Hippocampal formation (tissue), 2 donors: ENCODE data around the gene EPHA6.

Experiments
- DNase-seq, 2 donors: peaks; one replicate each; lab custom pipeline; 2025; lab: John Stamatoyannopoulos, UW

The EPHA6 gene

GRCh38 chr3:97277708-97278107, 463.3 kb downstream of the EPHA6 start:
- no peak for DNase-seq

DNA sequence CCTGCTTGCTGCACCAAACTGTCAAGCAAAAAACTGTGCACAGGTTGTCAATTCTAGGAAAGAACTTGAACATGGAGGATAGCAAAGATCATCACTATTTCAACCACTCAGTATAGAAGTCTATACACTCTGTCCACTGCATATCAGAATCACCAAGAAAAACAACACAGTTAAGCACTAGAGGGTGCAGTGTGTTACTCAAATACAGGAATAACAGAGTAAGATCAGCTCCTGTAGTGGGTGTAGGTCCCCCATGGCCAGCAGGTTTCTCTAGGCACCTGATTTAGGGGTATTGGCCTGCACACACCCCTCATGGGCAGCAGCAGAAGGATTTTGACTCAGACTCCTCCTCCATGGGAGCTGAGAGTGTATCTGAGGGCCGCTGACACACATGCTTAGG, 464.1 kb downstream of the EPHA6 start:
- no peak for DNase-seq

DNA sequence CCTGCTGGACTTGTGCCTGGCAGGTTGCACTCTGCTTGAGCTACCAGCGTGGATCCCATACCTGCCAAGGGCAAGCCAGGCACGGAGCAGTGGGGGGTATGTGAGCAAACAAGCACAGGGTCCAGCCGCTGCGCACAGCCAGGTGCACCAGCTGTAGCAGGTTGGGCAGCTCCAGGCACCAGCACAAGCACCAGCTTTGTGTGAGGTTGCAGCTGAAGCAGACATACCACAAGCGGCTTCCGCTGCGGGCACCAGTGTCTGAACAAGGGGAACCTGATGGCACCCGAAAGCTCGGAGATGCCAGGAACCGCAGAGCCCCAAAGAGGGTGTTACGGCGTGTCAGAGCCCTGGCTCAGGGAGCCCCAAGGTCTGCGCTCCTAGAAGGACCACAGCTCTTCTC, 477.5 kb downstream of the EPHA6 start:
- DNase-seq, result no peak

GRCh38 chr3:97293596-97294131, 479.3 kb downstream of the EPHA6 start:
- no peak for DNase-seq

DNA sequence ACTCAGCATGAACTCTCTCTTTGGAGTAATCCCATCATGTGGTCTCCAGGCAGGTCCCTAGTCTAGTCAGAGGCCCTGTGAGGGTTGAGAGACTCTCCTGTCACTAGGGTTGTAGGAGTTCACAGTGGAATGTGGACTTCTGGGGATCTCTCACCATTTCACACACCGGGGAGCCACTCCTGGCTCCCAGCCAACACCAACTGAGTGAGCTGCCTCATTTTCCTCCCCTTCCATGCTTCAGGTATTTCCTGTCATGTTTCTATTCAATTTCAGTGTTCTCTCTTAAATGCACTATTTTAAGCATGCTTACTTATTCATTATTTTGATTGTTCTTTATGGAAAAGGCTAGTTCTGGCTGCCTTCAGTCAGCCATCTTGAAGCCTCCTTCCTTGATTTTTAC, 482.6 kb downstream of the EPHA6 start:
- DNase-seq, result no peak

DNA sequence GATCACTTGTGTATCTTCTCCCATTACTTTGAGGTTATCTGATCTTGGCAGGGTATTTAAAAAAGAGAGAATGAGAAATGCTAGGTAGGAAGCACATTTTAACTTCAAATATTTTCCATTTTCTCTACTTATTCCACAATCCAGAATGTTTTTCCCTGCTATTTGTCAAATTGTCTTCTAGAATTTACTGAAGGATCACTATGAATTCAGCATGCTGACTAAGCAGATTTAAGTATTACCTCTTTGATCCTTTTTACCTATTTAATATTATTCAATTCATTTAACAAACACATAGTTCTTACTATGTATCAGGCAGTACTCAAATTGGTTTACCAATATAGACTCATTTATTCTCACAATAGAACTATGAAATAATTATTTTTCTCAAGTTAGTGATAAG, 486.7 kb downstream of the EPHA6 start:
- DNase-seq, result no peak

DNA sequence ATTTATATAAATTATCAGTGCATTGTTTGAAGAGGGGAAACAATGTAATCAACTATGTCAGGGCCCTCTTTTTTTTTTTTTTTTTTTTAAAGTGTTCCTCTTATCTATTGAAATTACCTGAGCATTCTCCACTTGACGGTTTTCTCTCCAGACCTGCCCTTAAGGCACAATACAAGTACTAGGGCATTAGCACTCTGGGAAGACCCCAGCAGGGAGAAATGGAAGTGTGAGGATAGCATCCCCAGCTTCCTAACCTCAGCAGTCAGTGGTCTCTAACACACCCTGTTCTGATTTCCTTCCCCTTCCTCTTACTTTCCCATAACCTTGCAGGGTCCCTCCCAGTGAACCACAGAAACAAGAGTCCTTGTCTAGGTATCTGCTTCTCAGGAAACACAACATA, 491.8 kb downstream of the EPHA6 start:
- DNase-seq, result no peak

DNA sequence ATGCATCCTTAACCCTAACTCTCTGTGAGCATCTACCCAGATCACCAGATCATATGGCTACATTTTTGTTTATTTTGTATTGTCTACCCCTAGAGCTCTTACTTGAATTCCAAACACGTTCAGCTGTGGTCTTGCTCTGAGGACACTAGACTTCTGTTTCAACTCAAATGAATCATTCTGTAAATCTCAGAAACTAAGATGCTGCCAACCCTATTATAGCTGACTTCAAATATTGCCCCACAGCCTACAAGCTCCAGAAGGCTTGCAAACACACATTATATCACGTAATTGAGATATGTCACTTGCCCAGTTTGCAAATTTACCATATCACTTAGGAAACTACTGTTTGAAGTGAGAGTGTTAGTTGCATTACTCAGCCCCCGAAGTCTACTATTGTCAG, 524.0 kb downstream of the EPHA6 start:
- no peak for DNase-seq

DNA sequence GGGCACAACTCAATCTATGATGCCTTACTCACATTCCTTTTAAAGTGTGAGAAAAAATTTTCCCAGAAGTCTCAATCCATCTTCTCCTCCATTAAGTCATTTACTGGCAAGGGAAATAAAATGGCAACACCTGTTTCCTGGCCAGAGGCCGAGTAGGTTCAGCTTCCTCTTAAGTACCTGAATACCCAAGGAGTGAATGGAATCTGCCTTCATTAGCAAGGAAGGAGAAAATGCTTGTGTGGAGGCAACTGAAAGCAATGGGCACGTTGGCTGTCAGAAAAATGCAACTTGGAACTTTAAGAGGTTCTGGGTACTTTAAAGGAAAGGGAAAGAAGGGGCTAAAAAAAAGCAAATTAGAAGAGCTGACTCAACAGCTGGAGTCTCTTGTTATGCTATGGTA, 526.5 kb downstream of the EPHA6 start:
- no peak for DNase-seq

- no peak for DNase-seq
These were observed 533.4 kb downstream of the EPHA6 start for GRCh38 chr3:97347780-97348179.

GRCh38 chr3:97350971-97351370, 536.6 kb downstream of the EPHA6 start:
- no peak for DNase-seq

- DNase-seq, result no peak
These were observed 538.8 kb downstream of the EPHA6 start for GRCh38 chr3:97353176-97353575.

- DNase-seq, result no peak
These were observed 545.6 kb downstream of the EPHA6 start for GRCh38 chr3:97359977-97360376.

GRCh38 chr3:97360804-97361203, 546.4 kb downstream of the EPHA6 start:
- DNase-seq, result no peak

DNA sequence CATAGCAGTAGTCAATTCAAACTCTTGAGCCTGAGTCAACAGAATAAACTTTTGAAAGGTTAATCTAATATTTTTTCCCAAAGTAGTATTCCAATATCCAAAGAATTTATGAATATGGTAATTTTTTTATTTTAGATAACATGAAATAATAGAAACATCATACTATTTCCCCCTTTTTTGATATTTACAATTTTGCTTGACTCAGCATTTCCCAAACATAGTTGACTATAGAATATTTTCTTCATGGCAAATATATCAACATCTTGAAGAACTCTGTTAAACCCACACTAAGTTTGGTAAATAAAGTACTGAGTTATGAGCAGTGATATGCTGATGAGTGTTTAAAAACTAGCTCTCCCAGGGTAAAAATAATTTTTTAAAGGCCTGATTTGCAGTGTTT, 570.2 kb downstream of the EPHA6 start:
- DNase-seq, result no peak

GRCh38 chr3:97388774-97389173, 574.4 kb downstream of the EPHA6 start:
- no peak for DNase-seq

DNA sequence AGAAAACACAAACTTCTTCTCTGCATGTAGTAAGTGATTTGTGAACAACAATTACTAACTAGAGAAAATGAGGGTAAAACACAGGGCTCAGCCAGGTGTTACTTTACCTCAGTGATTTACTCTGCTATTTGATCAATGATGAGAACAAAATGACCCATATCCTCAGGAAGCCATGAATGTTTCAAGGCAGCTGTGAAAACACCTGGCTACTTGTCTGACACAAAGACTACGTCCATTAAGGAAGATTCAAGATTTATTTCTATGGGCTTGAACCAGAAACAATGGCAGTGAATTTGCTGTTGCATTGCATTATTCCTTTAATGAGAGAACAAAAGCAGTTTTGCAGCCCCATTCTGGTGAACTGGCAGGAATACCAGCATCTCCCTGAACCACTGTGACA, 575.5 kb downstream of the EPHA6 start:
- DNase-seq, result no peak

GRCh38 chr3:97391167-97391566, 576.8 kb downstream of the EPHA6 start:
- no peak for DNase-seq

GRCh38 chr3:97409612-97410011, 595.2 kb downstream of the EPHA6 start:
- no peak for DNase-seq

DNA sequence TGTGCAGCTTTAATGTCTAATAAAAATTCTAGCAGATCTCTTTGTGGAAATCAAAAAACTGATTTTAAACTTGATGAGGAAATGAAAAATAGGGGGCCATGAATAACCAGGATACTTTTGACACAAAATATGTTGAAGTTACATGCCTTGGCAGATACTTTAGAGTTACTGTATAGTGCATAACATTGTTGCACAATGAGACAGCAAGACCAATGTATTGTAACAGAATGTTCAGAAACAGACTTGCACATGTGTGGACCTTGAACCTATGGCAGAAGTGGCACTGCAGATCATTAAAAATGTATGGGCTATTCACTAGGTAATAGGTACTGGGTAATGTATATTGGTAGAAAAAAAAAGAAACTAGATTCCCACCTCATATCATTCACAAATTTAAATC, 607.2 kb downstream of the EPHA6 start:
- no peak for DNase-seq

DNA sequence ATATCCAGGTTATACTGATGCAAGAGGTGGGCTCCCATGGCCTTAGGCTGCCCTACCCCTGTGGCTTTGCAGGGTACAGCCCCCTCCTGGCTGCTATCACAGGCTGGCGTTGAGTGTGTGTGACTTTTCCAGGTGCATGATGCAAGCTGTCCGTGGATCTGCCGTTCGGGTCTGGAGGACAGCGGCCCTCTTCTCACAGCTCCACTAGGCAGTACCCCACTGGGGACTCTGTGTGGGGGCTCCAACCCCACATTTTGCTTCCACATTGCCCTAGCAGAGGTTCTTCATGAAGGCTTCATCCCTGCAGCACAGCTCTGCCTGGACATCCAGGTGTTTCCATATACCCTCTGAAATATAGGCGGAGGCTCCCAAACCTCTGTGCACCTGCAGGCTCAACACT, 610.6 kb downstream of the EPHA6 start:
- no peak for DNase-seq

GRCh38 chr3:97430601-97431000, 616.2 kb downstream of the EPHA6 start:
- no peak for DNase-seq

- no peak for DNase-seq
These were observed 618.5 kb downstream of the EPHA6 start for GRCh38 chr3:97432914-97433313.

GRCh38 chr3:97438131-97438530, 623.7 kb downstream of the EPHA6 start:
- no peak for DNase-seq

DNA sequence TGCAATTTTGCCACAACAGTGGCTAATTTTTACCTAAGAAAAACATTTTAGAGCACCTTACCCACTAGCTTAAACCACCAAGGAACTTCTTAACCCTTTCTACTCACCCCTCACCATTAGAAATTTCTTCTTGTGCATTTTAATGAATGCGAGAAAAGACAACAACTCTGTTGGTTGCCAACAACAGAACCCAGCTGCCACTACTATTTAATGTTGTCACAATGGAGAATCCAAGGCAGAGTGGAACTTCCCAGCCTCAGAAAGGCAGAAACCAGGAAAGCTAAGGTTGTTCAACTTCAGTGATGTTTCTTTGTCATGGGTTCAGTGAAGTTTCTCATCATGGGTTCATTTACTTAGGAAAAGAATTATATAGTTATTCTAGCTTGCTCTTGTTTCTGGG, 625.0 kb downstream of the EPHA6 start:
- DNase-seq, result no peak
